Neural crest cell (in vitro differentiated cells): ENCODE measurements around the gene ENSA. TPM values are rescaled to one million over a fixed set of nuclear protein-coding genes. Genes with fewer than 3 reads are reported as not detected.
A peak's percentile ranks its signal among the peaks of the same experiment; 100 is the strongest.

ENCODE experiments used
- DNase-seq: peaks from one replicate; pipeline ENCODE4 v3.0.0; 2021; ENCODE audit warnings: low read depth, mixed read lengths, low spot score
- H3K27ac Mint-ChIP-seq: one replicate; pipeline ENCODE4 v1.8.0; 2021; ENCODE audit warnings: mild to moderate bottlenecking, mixed read lengths; ENCODE audit not compliant: unreplicated experiment
- H3K27me3 Mint-ChIP-seq: 2 replicates; pipeline ENCODE4 v1.8.0; 2021; ENCODE audit warnings: low read depth, mild to moderate bottlenecking, mixed read lengths
- H3K36me3 Mint-ChIP-seq: 2 replicates; pipeline ENCODE4 v1.8.0; 2021; ENCODE audit warnings: low read depth, mild to moderate bottlenecking, mixed read lengths
- H3K4me1 Mint-ChIP-seq: 2 replicates; pipeline ENCODE4 v1.8.0; 2021; ENCODE audit warnings: mixed read lengths
- H3K4me3 Mint-ChIP-seq: one replicate; pipeline ENCODE4 v1.8.0; 2021; ENCODE audit warnings: mild to moderate bottlenecking, mixed read lengths
- H3K9me3 Mint-ChIP-seq: 2 replicates; pipeline ENCODE4 v1.8.0; 2021; ENCODE audit warnings: mixed read lengths
- CTCF ChIP-seq: fragments of 200-600 bp; sonication (generic); conservative IDR thresholded peaks from 2 replicates; pipeline ENCODE4 v1.5.0; 2021; ENCODE audit warnings: antibody characterized with exemption, mild to moderate bottlenecking
- total RNA-seq: library from RNA; stranded (reverse); gene quantifications from 2 replicates; pipeline ENCODE4 v1.2.1, GENCODE V29; 2021

Gene ENSA
- total RNA-seq, 1 donor from 2014 or later: 177 TPM

- Mint-ChIP-seq H3K4me3 (no peak overlapping the region), H3K27ac (no peak overlapping the region), H3K27me3 (no peaks in the 10 kb centered on the region), H3K9me3 (no peaks in the 10 kb centered on the region), H3K4me1 (peaks cover 11% of the 10 kb centered on the region), H3K36me3 (peaks cover 14% of the 10 kb centered on the region)
- no peak for TF ChIP-seq CTCF
- no peak for DNase-seq
Measured at GRCh38 chr1:150615346-150616201, 13.8 kb downstream of the ENSA start.

DNA sequence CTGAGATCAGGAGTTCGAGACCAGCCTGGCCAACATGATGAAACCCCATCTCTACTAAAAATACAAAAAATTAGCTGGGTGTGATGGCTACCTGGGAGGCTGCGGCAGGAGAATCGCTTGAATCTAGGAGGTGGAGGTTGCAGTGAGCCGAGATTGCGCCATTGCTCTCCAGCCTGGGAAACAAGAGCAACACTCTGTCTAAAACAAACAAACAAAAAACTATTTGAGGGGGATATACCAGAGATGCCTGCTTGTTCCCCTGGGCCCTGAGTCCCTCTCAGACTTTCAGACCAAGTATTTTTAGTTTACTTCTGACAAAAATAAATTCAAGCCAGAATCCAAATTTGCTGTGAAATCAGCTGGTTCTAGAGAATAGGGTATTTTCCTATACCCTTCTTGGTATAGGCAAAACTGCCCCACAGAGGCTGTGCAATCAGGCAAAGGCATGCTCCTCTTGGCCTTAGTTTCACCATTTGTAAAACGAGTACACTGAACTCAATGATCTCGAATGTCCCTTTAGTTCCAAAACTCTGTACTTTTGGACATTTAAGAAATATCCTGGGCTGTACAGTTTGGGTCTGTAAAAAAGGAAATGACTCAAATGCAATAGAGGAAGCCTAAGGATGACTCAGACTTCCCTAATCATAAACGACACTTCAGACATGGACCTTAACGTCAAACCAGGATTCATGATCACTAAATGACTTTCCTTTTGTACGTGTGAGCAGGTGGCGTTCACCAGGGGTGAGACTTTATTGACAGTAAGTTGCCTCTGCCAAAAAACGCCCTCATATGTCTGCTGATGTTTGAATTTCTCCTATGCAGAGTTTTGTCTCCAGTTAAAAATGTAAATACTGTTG lies 16.1 kb downstream of the ENSA start:
- no peak for DNase-seq
- TF ChIP-seq CTCF: no peak
- Mint-ChIP-seq H3K27me3 (no peaks in the 10 kb centered on the region), H3K36me3 (peaks cover 8% of the 10 kb centered on the region), H3K4me1 (peaks cover 17% of the 10 kb centered on the region), H3K27ac (no peak overlapping the region), H3K4me3 (no peak overlapping the region), H3K9me3 (no peaks in the 10 kb centered on the region)

- H3K36me3 Mint-ChIP-seq: peaks cover 8% of the 10 kb centered on the region
- H3K27me3 Mint-ChIP-seq: no peaks in the 10 kb centered on the region
- H3K4me1 Mint-ChIP-seq: peaks cover 17% of the 10 kb centered on the region
- H3K9me3 Mint-ChIP-seq: no peaks in the 10 kb centered on the region
- H3K27ac Mint-ChIP-seq: no peak overlapping the region
- no peak for DNase-seq
- no peak overlapping the region for H3K4me3 Mint-ChIP-seq
- TF ChIP-seq CTCF: no peak
Measured at GRCh38 chr1:150612014-150612345, 17.4 kb downstream of the ENSA start.

GRCh38 chr1:150610576-150610975 lies 18.8 kb downstream of the ENSA start:
- Mint-ChIP-seq H3K27me3 (no peaks in the 10 kb centered on the region), H3K4me3 (no peak overlapping the region), H3K27ac (no peak overlapping the region), H3K4me1 (peaks cover 22% of the 10 kb centered on the region), H3K36me3 (peaks cover 7% of the 10 kb centered on the region), H3K9me3 (no peaks in the 10 kb centered on the region)
- no peak for TF ChIP-seq CTCF
- DNase-seq: no peak

DNA sequence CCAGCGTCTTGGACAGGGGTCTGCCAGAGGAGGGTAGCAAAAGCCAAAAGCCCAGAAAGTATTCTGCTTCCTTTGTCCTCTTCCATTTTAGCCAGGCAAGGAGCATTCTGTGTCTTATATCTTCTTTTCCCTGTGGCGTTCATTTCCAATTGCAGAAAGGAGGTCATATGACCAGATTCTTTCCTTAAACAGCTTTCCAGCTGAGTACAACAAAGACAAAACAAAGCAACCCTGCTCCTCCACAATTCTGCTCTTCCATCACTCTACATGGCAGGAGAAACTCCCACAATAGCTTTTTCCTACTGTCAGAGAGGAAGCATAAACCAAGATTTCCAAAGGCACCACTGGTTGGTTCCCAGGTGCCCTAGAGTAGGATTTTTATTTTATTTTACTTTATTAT lies 19.7 kb downstream of the ENSA start:
- DNase-seq: no peak
- no peaks in the 10 kb centered on the region for H3K27me3 Mint-ChIP-seq
- H3K9me3 Mint-ChIP-seq: no peaks in the 10 kb centered on the region
- peaks cover 4% of the 10 kb centered on the region for H3K36me3 Mint-ChIP-seq
- H3K4me3 Mint-ChIP-seq: no peak overlapping the region
- peaks cover 24% of the 10 kb centered on the region for H3K4me1 Mint-ChIP-seq
- TF ChIP-seq CTCF: no peak
- peak overlapping the region; percentile 70 for H3K27ac Mint-ChIP-seq
